GM21381 (cell line): ENCODE data around the gene TUBB4B.
A peak's percentile ranks its signal among the peaks of the same experiment; 100 is the strongest.

Experiments used
- ATAC-seq: cut with Tn5 transposase; IDR thresholded peaks from one replicate; pipeline ENCODE4 v1.9.1; 2021; ENCODE audit warnings: mild to moderate bottlenecking, moderate library complexity; ENCODE audit not compliant: unreplicated experiment

TUBB4B gene

DNA sequence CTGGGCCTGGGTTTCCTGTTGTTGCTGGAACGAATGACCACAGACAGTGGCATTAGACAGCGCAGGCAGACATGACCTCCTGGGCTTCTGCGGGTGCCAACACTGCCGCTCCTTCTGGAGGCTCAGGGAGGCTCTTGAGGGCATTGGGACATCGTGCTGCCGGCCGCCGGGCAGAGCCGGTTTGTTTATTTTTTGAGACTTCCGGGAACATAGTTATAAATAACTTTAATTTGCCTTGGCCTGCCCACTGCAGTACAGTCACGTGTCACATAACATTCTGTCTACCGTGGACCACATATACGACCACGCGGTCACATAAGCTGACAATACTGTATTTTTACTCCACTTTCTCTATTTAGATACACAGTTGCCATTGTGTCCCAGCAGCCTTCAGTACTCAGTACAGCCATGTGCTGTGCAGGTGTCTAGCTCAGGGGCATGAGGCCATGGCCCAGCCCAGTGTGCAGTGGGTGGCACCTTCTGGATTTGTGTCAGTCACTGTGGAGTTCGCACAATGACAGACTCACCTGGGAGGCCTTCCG is 28.2 kb downstream of the TUBB4B start:
- ATAC-seq, result no peak

DNA sequence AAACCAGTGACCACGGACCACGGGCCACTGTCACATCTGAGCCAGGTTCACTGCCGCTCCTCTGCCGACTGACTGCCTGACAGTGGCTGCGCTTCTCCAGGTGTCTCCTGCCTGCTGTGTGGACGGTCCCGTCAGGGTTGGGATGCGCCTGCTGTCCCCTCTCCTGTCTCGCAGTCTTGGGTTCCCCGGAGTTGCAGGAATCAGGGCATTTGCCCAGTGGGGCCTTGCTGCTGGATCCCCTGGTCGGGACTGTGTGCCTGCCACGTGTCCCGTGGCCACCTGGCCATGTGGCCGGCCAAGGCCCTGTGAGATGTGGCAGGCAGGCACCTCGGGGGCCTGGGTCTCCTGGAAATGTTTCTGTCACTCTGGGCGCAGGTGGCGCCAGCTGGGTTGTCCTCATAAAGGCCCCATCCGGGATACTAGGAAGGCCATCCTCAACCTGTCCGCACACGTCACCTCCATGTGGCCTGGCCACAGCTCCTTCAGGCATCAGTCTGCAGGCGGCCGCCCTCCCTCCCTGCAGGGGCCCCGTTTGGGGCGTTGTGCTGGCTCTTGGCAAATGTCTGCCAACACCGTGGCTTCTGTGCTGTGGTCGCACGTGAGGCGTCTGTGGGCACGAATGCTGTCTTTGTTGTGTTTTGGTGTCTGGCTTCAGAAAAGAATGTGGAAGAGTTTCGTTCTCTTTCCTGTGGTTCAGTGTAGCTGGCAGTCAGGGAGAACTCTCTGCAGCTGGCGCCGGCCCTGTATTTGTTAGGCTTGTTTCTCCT is 30.0 kb downstream of the TUBB4B start:
- no peak for ATAC-seq

DNA sequence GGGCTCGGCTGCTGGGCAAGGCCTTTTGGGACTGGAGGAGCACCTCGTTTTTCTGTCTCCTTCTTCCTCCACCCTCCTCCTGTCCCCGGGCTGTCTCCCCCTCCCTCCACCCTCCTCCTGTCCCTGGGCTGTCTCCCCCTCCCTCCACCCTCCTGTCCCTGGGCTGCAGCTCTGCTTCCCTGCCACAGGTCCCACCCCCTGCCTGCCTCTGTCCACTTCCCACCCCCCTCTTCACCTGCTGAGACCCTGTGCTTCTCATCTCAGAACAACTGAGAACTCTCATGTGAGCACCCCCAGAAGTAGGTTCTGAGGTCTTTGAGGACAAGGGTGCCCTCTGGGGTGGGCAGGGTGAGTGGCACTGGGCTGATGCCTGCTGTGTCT is 30.6 kb downstream of the TUBB4B start:
- ATAC-seq, result no peak

DNA sequence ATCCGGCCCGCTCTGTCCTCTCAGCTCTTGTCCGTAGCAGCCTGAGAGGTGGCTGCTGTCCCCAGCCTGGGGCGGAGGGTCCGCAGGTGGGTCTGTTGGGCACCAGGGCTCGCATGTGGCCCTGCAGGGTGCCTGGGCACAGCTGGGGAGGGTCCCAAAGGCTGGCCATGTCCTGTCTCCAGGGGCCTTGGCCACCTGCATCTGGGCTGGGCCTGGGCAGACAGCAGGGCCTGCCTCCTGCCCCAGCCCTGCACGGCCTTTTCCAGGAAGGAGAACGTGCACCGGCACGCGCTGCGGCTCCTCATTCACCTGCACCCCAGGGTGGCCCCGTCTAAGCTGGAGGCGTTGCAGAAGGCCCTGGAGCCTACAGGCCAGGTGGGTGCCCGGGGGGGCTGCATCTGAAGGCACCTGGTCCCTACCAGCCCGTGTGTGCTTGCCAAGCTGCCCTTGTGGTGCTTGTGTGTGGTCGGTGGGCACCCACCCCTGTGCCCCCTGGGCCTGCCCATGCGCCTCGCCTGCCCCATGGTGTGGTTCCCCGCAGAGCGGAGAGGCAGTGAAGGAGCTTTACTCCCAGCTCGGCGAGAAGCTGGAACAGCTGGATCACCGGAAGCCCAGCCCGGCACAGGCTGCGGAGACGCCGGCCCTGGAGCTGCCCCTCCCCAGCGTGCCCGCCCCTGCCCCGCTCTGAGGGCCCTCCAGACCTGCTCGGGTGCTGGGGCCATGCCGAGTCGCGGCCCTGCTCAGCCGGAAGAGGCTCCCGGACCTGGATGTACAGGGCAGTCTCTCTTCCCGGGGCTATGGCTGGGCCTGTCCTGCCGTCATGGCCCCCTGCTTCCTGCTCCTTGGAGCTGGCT is 31.4 kb downstream of the TUBB4B start:
- ATAC-seq, result no peak

DNA sequence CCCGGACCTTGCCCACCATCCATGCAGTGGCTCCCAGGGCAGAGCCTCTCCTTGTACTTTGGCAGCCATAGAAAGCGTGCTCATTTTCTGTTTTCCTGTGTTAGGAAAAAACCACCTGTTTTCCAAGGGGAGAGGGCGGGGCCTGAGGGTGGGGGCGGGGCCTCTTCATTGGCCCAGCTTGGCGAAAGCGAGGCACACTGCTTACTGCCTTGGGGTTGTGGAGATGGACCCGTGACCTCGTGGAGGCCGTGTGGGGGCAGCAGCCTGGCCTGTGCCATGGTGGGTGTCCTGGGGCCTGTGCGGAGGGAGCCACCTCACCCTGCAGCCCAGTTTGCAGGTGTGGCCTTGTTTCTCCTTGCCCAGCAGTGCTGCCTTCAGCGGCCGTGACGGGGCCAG is 32.0 kb downstream of the TUBB4B start:
- ATAC-seq, result no peak

DNA sequence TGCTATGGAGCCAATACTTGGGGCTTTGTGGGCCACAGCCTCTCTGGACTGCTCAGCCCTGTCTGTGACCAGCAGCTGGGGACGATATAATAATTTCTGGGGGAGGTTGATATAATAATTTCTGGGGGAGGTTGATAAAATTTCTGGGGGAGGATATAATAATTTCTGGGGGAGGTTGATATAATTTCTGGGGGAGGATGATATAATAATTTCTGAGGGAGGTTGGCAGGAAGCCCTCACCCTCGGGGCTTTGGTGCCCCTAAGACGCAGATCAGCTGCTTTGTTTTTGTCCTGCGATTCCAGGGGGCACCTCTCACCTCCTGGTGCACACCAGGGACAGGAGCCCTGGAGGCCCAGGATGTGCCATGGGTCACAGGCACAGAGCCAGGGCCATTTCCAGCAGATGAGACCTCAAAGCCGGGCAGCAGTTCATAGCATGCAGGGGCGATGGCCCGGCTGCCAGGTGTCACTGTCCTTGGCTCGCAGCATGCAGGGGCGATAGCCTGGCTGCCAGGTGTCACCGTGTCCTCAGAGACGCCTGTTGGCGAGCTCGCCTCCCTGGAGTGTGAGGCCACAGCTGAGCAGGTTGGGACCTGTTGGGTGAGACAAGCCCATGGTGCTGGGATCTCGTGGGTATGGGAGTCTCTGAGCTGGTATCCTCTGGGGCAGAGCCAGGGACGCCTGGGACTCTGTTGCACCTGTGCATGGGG is 32.7 kb downstream of the TUBB4B start:
- ATAC-seq, result no peak

DNA sequence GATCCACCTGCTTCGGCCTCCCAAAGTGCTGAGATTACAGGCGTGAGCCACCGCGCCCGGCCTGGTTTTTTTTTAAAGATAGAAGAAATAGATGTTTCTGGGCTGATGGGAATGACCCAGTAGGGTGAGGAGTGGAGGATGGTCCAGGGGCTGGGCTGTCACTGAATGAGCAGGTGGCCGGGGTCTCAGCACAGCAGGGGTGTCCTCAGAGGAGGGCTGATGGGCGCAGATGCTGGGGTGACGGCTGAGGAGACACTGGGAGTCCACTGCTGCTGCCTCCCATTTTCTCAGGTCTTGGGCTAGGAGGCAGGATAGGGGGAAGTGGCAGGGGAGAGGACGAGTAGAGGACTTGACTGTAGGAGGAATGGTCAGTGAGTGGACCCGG is 34.1 kb downstream of the TUBB4B start:
- ATAC-seq, result no peak

DNA sequence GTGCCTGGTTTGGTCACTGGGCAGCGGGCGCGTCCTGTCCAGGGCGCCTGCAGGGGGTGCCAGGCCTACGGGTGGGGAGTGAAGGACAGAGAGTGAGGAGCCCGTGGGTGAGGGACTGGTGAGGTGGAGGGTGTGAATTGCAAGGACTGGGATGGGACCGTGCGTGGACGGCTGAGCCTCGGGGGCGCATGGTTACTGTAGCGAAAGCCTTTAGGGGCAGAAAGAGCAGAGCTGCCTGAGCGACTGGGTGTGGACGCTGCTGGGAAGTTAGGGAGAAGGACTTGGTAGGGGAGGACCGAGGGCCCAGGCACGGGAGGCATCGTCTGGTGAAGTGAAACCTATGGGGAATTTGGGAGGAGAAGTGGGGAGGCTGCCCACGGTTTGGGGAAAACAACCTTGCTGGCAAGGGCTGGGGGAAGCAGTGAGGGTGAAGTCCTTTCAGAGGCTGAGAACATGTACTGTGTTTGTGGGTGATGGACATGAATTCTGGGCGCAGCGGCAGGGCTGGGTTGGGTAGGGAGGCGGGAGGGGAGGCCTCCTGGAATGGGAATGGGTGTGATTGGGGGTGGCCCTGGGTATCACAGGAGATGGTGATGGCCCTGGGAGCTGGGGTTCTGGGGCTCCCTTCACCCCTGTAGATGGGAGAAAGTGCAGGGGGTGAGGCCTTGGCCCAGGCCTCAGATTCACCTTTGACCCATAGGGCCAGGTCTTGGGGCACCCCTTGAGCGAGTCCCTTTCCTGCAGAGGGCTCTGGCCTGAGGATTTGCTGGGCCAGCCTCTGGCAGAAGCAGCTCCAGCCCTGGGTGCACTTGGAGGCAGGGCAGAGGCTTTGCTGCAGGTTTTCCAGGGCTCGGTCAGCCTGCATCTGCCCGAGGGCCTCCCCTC is 34.7 kb downstream of the TUBB4B start:
- ATAC-seq, result no peak

DNA sequence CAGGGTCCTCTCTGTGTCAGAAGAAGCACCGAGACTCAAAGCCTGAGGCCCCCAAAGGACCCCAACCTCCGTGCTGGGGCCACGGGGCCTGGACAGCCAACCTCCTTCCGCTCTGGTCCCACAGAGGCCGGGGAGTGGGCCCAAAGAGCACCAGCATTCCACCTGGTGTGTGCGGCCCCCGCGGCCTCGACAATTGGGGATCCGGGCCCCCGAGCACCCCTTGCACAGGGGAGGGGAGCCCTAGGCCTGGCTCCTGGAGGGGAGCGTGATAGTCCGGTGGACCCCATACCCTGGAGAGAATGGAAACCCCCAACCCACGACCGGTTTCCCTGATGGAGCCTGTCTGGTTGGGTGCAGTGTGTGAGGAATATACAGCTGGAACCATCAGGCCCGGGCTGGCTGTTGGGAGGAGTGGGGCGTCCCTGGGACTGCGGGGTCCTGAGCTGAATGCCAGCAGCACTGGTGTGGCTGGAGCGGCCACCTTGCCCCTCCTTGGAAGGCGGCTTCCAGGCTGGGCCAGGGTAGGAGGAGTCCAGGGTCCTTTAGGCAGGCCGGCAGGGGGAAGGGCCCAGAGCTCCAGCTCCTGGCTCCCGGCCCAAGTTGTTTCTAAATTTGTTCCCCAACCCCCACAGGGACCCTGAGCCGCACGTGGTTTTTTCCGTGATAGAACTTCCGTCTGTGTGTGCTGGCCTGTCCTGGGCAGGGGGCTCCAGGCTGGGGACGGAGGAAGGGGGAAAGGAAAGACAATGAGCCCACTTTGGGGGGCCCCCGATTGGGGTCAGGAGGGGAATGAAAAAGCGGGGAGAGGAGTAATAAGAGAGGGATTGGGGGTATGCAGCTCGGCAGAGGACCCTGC is 35.6 kb downstream of the TUBB4B start:
- ATAC-seq, result no peak

DNA sequence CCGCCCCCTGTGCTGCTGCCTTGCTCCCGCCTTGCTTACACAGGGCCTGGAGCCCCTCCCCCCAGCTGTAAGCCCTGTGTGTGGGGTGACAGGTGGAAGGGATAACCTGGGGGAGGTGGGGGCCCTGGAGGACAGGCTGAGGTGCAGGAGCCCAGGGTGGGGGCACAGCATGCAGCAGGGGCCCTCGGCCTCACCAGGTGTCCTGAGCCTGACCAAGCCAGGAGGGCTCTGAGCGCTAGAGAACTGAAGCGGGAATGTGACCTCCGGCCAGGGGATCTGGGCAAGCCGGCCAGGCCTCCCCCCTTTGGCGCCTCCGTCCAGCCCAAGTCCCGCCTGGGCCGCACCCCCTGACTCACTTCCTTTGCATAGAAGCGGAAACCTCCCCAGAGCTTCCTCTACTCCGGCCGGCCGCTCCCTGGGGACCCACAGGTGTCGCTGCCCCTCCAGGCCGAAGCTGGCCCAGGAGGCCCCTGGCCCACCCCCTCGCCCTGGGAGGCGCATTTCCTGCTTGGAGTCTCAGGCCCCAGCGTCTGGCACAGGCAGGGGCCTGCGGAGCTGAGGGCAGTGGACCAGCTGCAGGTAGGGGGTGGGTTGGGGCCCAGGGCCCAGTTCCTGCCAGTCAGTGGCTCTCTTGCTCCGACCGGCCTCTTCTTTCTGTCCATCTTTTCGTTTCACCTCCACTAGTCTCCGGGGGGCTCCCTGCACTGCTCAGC is 36.4 kb downstream of the TUBB4B start, which contains the start of gene TOR4A:
Gene TOR4A, plus strand, starts transcription at position 398 of the 713 bp plus-strand sequence. CDS start 964 bp downstream, outside the sequence.
- peak; percentile 58 for ATAC-seq

DNA sequence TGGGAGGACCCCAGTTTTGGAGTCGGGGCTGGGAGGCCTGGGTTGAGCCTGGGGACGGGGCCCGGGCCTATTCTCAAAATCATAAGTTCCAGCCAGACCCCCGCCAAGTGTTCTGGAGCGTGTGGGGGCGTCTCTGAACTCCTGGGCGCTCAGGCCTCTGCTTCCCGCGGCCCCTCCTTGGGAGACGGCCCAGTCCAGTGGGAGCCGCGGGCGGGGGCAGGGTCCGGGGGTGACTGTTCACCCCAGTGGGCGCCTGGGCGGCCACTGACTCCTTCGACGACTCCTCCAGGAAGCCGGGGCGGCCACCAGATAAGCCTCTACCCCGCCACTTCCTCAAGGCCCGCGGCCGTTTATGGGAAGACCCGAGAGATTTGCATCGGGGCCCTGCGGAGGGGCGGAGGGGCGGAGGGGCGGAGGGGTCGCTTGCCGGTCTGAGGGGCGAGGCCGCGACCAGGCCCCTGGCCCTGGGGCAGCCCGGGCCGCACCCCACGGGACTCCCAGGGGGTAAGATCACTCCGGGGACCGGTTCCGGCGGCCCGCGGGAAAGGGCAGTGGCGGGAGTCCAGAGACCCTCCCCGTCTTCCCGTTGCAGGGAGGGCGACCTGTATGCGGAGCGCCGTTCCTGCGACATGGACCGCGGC is 37.1 kb downstream of the TUBB4B start:
- no peak for ATAC-seq

DNA sequence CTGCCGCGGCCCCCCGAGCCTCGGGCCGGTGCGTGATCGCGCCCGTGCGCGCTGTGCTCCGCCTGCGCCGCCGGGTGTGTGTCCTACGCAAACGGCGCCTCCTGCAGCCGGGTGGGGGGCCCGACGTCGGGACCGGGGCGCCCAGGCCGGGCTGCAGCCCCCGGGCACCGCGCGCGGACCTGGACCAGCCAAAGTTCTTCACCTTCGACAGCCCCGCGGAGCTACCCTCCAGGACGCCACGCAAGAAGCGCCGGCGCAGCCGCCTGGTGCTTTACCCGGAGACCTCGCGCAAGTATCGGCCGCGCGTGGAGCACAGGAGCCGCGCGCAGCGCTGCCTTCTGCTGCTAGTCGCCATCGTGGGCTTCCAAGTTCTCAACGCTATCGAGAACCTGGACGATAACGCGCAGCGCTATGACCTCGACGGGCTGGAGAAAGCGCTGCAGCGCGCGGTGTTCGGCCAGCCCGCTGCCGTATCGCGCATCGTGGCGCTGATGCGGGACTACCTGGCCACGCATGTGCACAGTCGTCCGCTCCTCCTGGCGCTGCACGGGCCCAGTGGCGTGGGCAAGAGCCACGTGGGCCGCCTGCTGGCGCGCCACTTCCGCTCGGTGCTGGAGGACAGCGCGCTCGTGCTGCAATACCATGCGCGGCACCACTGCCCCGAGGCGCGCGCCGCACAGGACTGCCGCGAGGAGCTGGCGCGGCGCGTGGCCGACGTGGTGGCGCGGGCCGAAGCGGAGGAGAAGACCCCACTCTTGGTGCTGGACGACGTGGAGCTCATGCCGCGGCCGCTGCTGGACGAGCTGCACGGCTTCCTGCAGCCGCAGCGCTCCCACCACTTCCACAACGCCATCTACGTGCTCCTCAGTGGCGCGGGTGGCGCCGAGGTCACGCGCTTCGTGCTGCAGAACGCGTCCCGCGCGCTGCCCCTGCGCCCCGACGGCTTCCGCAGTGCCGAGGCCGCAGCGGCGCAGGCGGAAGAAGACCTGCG is 37.9 kb downstream of the TUBB4B start:
- ATAC-seq, result no peak

DNA sequence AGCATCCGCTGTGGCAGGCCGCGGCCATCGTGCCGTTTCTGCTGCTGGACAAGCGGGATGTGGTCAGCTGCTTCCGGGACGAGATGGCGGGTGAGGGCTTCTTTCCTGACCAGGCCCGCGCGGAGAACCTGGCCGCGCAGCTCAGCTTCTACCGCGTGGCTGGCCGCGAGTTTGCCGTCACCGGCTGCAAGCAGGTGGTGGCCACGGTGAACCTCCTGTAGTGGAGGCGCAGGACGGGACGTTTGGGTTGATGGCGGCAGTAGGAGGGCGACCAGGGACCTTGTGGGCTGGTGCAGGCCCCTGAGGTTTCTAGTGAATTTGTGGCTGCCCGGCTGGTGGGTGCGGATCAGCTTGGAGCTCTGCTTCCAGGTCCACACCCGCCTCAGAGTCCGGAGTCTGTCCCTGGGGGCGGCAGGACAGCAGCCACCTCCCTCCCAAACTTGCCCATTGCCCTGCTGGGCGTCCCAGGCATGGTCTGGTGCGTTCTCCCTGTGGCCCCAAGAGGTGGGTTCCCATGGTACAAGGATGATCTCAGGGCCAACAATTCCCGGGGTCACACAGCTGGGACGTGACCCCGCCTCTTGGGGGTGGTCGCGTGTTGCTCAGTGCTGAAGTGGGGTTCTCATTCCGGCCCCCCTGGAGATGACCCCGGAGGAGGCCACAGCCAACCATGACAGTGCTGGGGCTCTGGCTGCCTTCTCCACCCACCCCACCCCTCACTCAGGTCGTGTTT is 38.8 kb downstream of the TUBB4B start:
- ATAC-seq, result no peak

DNA sequence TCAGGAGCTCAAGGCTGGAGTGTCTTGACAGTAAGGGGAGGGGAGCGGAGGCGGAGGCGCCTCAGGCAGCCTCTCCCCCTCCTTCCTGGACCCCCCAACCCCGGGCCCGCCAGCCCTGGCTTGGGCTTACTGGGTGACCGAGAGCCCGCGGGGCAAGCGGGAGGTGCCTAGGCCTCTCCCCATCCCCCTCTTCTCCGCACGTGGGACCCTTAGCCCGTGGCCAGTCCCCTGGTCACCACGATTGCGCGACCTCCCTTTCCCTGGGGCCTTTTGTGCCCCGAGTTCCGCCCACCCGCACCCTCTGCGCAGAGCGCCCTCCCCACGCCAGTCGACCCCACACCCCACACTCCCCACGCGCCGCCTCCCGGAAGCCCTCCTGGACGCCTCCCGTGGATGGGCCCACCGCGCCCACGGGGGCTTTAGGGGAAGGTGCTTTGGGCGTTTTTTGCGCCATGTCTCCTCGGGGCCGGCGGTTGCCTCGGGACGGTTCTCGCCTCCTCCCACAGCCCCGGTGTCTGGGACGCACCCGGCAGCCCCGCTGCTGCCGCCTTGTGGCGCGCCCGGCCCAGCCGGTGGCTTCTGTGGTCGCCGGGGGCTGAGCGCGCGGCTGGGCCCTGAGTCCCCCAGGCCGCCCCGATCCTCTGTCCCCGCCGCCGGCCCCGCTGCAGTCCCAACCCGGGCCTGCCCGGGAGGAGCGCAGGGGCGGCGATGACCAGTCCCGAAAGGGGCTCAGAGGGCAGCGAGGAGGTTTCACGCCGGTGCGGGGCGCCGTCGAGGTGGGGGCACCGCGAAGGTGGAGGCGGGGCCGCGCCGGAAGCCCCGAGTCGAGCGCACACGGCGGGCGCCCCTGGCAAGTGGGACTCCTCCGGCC is 39.6 kb downstream of the TUBB4B start:
- ATAC-seq, result no peak

DNA sequence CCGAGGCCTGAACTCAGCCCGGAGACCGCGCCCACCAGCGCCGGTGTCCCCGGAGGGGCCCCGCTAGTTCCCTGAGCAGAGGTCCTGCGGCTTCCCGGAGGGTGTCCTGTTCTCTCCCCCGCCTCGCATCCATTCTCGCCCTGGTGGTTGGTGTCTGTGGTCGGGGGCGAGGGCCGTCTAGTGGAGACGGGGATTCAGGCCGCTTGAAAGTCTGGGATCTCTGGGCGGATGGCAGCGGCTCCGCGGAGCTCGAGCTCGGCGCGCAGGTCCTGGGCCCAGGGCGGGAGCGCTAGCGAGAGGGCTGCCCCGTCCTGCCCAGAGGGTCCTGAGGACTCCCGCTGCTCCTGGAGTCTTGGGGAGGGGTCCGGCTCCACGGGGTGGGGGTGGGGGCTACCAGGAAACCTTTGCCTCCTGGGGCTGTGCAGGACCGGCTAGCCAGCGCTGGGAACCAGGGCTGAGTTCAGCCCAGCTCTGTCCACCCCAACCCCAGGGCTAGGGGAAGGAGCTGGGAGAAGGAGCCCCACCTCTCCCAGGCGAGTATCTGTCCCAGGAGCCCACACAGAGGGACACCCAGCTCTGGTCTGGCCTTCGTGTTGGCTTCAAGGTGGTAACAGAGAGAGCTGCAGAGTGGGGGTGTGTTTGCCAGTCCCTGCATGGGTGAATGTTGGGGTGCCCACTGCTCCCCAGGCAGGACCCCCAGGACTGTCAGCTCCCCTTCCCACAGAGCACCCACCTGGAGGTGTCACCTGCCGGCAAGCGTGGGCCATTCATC is 40.4 kb downstream of the TUBB4B start:
- ATAC-seq, result no peak
